ENCODE measurements around the gene CCDC63. TPM values are rescaled to one million over a fixed set of nuclear protein-coding genes. Genes with fewer than 3 reads are reported as not detected.

The CCDC63 gene
- total and polyA plus RNA-seq, 9 of the 15 experiments (the other 6 are each of a cell fraction or from before 2014, with no cell fraction given), result not detected

- no peak for TF ChIP-seq SMAD4 (CRISPR knock-in tag; conservative IDR thresholded peaks at IDR 0.05)
- no peak for TF ChIP-seq RBM14 (IDR thresholded peaks at IDR 0.05; ENCODE audit: borderline replicate concordance, insufficient read depth, low read depth, low read length)
- TF ChIP-seq BRF2 (IDR thresholded peaks at IDR 0.05; ENCODE audit: borderline replicate concordance, insufficient read depth, insufficient read length), result no peak
- TF ChIP-seq NR2C2 (CRISPR knock-in tag; IDR thresholded peaks at IDR 0.05), result no peak
- no peak for TF ChIP-seq NR2C2 (tag; IDR thresholded peaks at IDR 0.05)
- no peak for TF ChIP-seq HDAC6 (IDR thresholded peaks at IDR 0.05; ENCODE audit: low read depth, low read length)
- no peak for TF ChIP-seq ATF1 (CRISPR knock-in tag; IDR thresholded peaks at IDR 0.05)
- TF ChIP-seq ATF1 (tag; IDR thresholded peaks at IDR 0.05), result no peak
- no peak for TF ChIP-seq ZZZ3 (IDR thresholded peaks at IDR 0.05)
- peak; percentile 51; the same call in 1 of the 2 replicates for TF ChIP-seq RB1 (IDR thresholded peaks at IDR 0.05; ENCODE audit: low read depth)
- TF ChIP-seq HES1 (IDR thresholded peaks at IDR 0.05; ENCODE audit: low read depth), result no peak
- no peak for TF ChIP-seq NONO (IDR thresholded peaks at IDR 0.05; ENCODE audit: low read depth in 2 of 2, low read length in 1 of 2)
- 0 out of 2 replicates have a peak, but pooled peaks have one; percentile 21 for TF ChIP-seq RBFOX2 (IDR thresholded peaks at IDR 0.05; ENCODE audit: low read depth, low read length)
- TF ChIP-seq STAG1 (CRISPR knock-in tag; IDR thresholded peaks at IDR 0.05; ENCODE audit: borderline replicate concordance), result peak; percentile 31; the same call in 1 of the 2 replicates
- TF ChIP-seq SMAD1 (IDR thresholded peaks at IDR 0.05; ENCODE audit: low read depth, low read length, partially characterized antibody), result no peak
- TF ChIP-seq PCBP2 (IDR thresholded peaks at IDR 0.05; ENCODE audit: low read depth, low read length, poor library complexity, severe bottlenecking), result no peak
- no peak for TF ChIP-seq SAFB2 (IDR thresholded peaks at IDR 0.05; ENCODE audit: borderline replicate concordance, low read depth, low read length, severe bottlenecking)
- TF ChIP-seq KLF1 (tag; IDR thresholded peaks at IDR 0.05), result no peak
- no peak for TF ChIP-seq MED1 (CRISPR knock-in tag; IDR thresholded peaks at IDR 0.05; ENCODE audit: borderline replicate concordance)
- no peak for TF ChIP-seq LARP7 (IDR thresholded peaks at IDR 0.05)
- no peak for TF ChIP-seq ZNF41 (CRISPR knock-in tag; conservative IDR thresholded peaks at IDR 0.05)
- no peak for TF ChIP-seq HDAC2 (IDR thresholded peaks at IDR 0.05)
- TF ChIP-seq SMARCC2 (IDR thresholded peaks at IDR 0.05; ENCODE audit: low read depth), result peak; percentile 81
- no peak for TF ChIP-seq HDAC3 (IDR thresholded peaks at IDR 0.05; ENCODE audit: borderline replicate concordance, partially characterized antibody)
- peak; percentile 84 for TF ChIP-seq SMARCE1 (IDR thresholded peaks at IDR 0.05)
- TF ChIP-seq MTA3 (IDR thresholded peaks at IDR 0.05; ENCODE audit: borderline replicate concordance), result no peak
- no peak for TF ChIP-seq KDM1A (IDR thresholded peaks at IDR 0.05)
- TF ChIP-seq STAT5B (CRISPR knock-in tag; IDR thresholded peaks at IDR 0.05), result no peak
- no peak for TF ChIP-seq TEAD2 (tag; IDR thresholded peaks at IDR 0.05)
- TF ChIP-seq GATAD2A (IDR thresholded peaks at IDR 0.05), result no peak
Measured at GRCh38 chr12:110846615-110847566, at the start of gene CCDC63 (continued).

Data from K562 (cell line).